DMS114 treated with DMSO at 0.1 percent for 48 hours (cell line): ENCODE results near the gene NPM1.
"Not testable (repeated sequence)": the region's sequence is repeated elsewhere in the genome, so short reads cannot be mapped to it uniquely, and the experiment has no call there.

Experiments used
- DNase-seq: peaks from one replicate; lab custom pipeline; 2025; ENCODE audit not compliant: unreplicated experiment; lab: John Stamatoyannopoulos, UW

Gene NPM1, protein sequence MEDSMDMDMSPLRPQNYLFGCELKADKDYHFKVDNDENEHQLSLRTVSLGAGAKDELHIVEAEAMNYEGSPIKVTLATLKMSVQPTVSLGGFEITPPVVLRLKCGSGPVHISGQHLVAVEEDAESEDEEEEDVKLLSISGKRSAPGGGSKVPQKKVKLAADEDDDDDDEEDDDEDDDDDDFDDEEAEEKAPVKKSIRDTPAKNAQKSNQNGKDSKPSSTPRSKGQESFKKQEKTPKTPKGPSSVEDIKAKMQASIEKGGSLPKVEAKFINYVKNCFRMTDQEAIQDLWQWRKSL

GRCh38 chr5:171387345-171387969 lies at the start of gene NPM1:
NPM1 (plus strand) TSS chr5:171387849; CDS start chr5:171387949, 100 bp downstream.
- DNase-seq: peak; percentile 99

- no peak for DNase-seq
These were observed 47.6 kb upstream of the NPM1 start for GRCh38 chr5:171340042-171340441.

- no peak for DNase-seq
These were observed 47.2 kb upstream of the NPM1 start for GRCh38 chr5:171340491-171340890.

DNA sequence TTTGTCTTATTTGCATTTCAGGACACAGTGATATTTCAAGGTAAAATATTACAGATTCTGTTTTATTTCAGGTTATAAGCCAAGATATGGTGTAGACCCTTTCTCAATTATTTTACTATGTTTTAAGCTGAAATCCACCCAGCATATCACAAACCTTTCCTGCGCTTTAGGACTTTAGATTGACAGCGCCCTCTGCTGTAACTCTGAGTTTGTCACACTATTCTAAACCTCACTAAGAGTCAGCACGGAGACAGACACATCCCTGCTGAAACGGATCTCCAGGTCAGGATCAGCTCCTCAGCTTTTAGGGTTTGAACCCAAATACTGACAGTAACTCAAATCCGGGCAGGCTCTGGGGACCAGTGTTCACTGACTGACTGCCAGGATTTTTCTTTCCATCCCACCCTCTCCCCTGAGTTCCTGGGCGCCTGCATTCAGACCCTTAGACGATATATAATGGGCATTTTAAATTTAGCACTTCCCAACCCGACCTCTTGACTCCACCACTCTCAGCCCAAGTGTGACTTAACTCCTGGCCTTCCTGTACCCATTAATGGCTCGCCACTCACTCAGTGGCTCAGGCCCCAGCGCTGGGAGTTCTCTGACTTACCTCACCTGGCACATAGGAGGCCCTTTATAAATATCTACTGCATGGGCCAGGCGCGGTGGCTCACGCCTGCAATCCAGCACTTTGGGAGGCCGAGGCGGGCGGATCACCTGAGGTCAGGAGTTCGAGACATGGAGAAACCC lies 45.1 kb upstream of the NPM1 start:
- peak; percentile 77 for DNase-seq

- no peak for DNase-seq
These were observed 42.6 kb upstream of the NPM1 start for GRCh38 chr5:171344936-171345608.

DNA sequence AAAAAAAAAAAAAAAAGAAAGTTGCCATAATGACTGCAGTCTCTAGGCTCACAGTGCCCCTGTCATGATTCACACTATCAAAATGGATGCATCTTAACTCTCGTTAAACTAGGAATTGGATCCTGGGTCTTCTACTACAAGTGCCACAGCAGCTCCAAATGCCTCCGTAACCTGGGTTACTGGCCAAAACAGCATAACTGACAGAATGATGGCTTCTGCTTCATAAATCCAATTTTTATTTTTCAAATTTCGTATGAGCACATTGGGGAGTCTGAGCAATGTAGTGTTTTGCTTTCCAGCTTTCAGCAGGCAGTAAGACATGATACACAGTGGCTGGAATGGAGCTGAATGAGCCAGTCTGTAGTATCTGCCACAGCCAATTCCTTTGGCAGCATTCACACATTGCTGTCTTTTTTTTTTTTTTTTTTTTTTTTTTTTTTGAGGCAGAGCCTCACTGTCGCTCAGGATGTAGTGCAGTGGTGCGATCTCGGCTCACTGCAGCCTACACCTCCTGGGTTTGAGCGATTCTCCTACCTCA lies 36.0 kb upstream of the NPM1 start:
- no peak for DNase-seq

GRCh38 chr5:171355302-171355724 lies 32.3 kb upstream of the NPM1 start:
- no peak for DNase-seq

- no peak for DNase-seq
These were observed 29.8 kb upstream of the NPM1 start for GRCh38 chr5:171357843-171358242.

- not testable (repeated sequence) for DNase-seq
These were observed 26.5 kb upstream of the NPM1 start for GRCh38 chr5:171361151-171361550.

GRCh38 chr5:171363249-171363648 lies 24.4 kb upstream of the NPM1 start:
- not testable (repeated sequence) for DNase-seq

- no peak for DNase-seq
These were observed 23.8 kb upstream of the NPM1 start for GRCh38 chr5:171363846-171364245.

- DNase-seq: no peak
These were observed 22.3 kb upstream of the NPM1 start for GRCh38 chr5:171365351-171365750.

- no peak for DNase-seq
These were observed 21.0 kb upstream of the NPM1 start for GRCh38 chr5:171366645-171367044.

GRCh38 chr5:171367424-171368370 lies 20.0 kb upstream of the NPM1 start:
- no peak for DNase-seq

DNA sequence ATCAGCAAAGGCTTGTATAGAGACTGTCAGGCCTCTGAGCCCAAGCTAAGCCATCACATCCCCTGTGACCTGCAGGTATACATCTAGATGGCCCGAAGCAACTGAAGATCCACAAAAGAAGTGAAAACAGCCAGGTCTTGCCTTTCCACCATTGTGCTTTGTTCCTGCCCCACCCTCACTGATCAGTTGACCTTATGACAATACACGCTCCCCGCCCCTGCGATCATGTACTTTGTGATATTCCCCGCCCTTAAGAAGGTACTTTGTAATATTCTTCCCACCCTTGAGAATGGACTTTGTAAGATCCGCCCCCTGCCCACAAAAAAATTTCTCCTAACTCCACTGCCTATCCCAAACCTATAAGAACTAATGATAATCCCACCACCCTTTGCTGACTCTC lies 18.6 kb upstream of the NPM1 start:
- no peak for DNase-seq

DNA sequence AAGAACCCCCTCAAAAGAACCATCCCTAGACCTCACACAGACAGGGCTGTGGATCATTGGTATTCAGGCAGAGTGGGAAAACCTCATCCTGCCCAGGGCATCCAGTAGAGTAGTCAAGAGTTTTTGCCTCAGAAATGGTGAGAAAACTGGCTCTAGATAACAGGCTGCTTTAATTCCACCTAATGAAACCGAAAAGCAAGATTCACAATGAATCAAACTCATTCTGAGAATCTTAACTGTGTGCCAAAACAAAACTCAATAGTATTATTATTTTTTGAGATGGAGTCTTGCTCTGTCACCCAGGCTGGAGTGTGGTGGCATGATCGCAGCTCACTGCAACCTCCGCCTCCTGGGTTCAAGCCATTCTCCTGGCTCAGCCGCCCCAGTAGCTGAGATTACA lies 17.8 kb upstream of the NPM1 start:
- DNase-seq: no peak

GRCh38 chr5:171370881-171371280 lies 16.8 kb upstream of the NPM1 start:
- not testable (repeated sequence) for DNase-seq

- no peak for DNase-seq
These were observed 16.3 kb upstream of the NPM1 start for GRCh38 chr5:171371326-171371725.

DNA sequence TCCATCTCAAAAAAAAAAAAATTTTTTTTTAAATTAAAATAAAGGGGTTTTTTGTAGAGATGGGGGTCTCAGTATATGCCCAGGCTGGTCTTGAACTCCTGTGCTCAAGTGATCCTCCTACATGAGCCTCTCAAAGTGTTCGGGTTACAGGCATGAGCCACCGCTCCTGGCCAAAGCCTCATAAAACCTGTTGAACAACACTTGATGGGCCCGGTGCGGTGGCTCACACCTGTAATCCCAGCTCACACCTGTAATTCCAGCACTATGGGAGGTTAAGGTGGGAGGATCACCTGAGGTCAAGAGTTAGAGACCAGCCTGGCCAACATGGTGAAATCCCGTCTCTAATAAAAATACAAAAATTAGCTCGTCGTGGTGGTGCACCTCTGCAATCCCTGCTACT lies 7.7 kb upstream of the NPM1 start:
- DNase-seq: no peak

- DNase-seq: not testable (repeated sequence)
These were observed 3.2 kb upstream of the NPM1 start for GRCh38 chr5:171384416-171384815.
